CD4-positive, alpha-beta T cell treated with Interleukin-1 beta for 1 hour (primary cell): ENCODE measurements around the gene FAM236D.
"Not testable (repeated sequence)": the region's sequence is repeated elsewhere in the genome, so short reads cannot be mapped to it uniquely, and the experiment has no call there.

Experiments used
- DNase-seq, 2 donors: peaks; one replicate each; pipeline ENCODE4 v3.0.0-alpha.2; 2020 to 2022

FAM236D gene

DNA sequence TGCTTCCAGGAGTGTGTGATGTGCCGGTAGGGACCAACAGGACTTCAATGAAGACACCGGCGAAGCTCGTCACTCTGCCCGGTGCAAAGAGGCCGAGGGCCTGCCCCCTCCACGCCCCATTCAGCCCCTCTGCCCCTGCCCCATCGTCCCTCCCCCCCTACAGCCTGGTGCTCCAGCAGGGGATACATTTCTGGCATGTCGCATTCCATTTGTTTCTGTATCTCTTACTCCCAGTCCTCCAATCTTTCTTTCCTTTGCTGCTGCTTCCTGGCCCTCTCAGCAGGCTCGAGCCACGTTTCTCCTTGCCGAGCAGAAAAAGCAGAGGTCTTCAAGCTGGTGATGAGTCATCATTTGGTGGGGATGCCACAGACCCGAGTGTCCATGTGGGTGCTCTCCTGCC, at the start of gene FAM236D:
TSS of gene FAM236D (minus strand) at position 101 of the 400 bp plus-strand sequence. CDS start at position 1, 100 bp downstream.
- not testable (repeated sequence) for DNase-seq

DNA sequence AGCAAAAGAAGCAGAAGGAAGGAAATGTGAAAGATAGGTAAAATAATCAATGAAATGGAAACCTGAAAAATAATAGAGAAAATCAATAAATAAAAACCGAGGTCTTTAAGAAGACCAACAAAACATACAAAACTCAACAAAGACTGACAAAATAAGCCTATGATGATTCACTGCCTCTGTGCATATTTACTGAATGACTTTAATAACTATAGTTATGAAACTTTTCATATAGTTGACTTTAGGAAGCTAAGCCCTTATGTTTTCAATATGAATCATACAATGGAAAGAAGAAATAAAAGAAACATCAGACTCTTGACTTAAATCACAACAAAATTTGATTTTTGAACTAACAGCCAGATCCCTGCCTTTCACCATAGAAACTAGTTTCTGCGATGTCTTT, 29.5 kb upstream of the FAM236D start:
- not testable (repeated sequence) for DNase-seq

DNA sequence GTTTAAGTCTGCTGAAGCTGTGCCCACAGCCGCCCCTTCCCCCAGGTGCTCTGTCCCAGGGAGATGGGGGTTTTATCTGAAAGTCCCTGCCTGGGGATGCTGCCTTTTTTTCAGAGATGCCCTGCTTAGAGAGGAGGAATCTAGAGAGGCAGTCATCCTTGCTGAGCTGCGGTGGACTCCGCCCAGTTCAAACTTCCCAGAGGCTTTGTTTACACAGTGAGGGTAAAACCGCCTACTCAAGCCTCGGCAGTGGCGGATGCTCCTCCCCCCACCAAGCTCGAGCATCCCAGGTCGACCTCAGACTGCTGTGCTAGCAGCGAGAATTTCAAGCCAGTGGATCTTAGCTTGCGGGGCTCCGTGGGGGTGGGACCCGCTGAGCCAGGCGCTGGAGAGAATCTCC, 22.7 kb upstream of the FAM236D start:
- DNase-seq: not testable (repeated sequence)

DNA sequence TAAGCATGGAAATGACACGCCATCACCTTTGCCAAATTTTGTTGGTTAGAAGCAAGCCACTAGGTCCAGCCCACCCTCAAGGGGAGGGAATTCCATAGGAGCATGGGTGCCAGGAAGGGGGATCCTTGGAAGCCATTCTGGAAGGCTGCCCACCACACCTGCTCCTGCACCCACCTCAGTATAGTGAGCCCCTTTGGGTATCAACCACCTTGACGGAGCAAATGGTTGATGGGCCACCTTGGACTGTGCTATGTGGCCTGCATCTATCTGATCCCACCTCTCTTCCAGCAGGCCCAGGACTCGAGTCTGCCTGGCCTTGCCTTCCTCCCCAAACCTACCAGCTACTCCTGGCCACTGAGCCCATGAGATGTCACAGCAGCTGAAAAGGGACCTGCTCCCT, 17.6 kb downstream of the FAM236D start:
- not testable (repeated sequence) for DNase-seq

DNA sequence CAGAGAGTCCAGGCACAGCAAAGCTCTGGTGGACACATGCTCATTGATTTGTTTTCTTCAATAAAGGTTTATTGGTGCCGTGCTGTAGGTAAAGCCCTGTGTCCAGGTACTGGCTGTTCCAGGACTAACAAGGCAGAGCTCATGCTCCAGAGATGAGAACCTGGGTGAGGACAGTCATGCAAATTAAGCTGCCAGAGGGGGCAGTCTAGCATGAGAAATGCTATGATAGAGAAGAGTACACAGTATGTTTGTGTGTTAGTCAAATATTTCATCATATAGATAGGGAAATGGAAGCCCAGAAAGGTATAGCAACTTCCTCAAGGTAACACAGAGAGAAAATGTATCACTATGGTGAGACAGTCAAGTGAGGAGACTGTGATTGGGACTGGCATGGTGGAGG, 19.9 kb downstream of the FAM236D start:
- not testable (repeated sequence) for DNase-seq

DNA sequence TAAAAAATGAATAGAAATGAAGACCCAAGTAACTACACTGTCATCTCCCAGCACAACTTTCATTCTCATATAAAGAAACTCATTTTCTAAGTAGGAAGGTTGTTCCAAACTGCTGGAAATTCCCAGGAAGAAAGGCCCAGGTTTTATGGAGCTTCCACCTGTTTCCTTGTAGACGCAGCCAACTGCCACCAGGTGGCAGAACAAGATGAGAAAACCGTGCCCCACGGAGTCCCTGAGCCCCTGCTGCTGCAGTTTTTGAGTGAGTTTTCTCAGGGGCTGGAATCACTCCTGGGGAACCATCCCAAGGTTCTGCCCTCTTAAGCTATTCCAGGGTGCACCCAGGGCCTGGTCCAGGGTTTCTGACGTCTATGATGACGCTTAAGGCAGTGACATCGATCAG, 24.0 kb downstream of the FAM236D start:
- not testable (repeated sequence) for DNase-seq

DNA sequence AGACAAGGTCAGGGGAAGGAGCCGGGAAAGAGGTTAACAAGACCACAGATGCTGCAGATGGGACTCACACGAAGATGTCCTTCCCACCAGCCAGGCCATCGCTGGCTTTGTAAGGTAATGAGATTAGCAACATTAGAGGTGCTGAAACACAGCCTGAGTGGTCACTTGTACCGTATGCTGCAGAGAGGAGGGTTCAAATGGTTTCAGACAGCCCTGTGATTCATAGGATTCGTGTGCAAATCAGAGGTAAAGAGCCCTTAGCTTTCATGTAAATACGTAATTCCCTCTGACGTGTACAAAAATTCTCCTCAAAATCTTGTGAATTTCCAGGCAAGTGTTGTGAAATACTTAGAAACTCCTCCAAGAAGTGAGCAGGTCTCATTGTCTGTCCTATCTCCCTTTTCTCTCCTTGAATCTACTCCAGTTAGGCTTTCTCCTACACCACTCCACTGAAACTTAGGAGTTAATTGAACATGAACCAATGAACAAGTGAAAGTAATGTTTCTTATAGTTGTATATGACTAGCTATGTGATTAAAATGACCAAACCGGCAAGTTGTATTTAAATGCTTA, 24.6 kb downstream of the FAM236D start:
- not testable (repeated sequence) for DNase-seq

DNA sequence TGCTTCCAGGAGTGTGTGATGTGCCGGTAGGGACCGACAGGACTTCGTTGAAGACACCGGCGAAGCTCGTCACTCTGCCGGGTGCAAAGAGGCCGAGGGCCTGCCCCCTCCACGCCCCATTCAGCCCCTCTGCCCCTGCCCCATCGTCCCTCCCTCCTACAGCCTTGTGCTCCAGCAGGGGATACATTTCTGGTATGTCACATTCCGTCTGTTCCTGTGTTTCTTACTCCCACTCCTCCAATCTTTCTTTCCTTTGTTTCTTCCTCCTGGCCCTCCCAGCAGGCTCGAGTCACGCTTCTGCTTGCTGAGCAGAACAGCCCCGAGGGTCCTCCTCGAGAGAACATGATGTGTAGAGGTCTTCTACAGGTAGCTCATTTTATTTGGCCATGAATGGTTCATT, 25.4 kb downstream of the FAM236D start, which contains the start of gene FAM236B:
TSS of gene FAM236B (minus strand) at position 101 of the 400 bp plus-strand sequence. CDS start at position 1, 100 bp downstream.
- DNase-seq: not testable (repeated sequence)

DNA sequence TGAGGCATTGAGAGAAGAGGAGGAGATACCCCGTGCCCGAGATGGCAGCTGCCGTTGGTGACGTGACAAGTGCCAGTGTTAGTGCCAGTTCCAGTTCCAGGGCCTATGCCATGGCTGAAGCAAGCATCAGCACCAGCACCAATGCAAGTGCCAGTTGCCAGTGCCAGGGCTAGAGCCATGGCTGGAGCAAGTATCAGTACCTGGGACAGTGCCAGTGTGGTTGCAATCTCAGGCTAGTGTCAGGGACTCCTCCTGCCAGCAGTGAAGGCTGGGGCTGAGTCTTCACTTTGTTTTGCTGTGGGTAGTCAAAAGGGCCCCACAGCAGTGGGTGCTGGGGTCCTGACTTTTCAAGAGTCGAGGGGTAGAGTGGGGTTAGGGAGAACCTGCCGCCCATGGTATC, 29.9 kb downstream of the FAM236D start:
- not testable (repeated sequence) for DNase-seq

DNA sequence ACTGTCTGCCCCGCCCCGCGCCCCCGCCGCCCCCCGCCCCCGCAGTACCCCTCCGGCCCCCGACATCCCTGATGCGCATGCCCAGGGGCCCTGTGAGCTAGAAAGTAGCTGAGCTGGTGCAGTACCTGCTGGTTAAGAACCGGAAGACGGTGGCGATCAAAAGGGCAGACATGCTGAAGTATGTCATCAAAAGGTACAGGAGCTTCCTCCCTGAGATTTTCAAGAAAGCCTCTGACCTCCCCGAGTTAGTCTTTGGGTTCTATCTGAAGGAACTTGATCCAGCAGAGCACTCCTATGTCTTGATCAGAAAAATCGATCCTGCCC, 30.6 kb downstream of the FAM236D start:
- DNase-seq: not testable (repeated sequence)

DNA sequence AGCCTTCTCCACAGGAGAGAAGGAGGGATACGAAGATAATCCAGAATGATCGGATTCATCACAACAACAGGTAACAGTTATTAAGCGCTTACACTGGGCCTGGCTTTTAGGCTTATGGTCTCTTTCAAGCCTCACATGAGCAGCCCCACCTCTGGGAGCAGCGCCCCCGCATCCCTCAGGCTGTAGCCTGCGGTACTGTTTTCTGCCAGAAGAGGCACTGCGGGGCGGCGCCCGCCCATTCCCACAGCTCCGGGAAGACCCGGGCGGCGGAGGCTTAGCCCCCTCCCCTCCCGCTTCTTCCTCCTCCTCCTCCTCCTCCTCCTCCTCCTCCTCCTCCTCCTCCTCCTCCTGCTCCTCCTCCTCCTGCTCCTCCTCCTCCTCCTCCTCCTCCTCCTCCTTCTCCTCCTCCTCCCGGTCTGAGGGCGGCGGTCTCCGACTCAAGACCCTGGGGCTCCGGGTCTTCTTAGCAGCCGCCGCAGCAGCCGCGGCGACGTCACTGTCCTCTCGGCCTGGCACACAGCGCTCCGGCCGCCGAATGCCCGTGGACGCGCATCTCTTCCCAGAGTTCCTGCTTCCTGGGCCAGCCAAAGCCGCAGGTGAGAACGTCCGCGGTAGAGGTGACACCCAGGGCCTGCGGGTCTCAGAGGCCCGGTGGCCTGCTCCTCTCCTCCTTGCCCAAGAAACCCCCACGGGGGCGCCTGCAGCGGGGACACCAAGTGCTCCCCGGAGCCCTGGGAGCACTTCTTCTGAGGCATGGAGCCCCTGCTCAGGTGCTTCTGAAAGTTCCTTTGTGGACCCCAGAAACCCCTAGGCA, 31.1 kb downstream of the FAM236D start, which contains the start of gene DMRTC1B:
TSS of gene DMRTC1B (plus strand) at position 238 of the 814 bp plus-strand sequence. CDS start 68,246 bp downstream, outside the sequence.
- DNase-seq: not testable (repeated sequence)

DNA sequence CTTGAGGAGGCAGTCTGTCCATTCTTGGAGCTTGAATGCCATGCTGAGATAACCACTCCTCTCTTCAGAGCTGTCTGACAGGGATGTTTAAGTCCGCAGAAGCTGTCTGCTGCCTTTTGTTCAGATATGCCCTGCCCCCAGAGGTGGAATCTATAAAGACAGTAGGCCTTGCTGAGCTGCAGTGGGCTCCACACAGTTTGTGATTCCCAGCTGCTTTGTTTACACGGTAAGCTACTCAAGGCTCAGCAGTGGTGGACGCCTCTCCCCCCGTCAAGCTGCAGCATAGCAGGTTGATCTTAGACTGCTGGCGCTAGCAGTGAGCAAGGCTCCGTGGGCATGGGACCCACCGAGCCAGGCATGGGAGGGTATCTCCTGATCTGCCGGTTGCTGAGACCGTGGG, 47.6 kb downstream of the FAM236D start:
- DNase-seq: not testable (repeated sequence)
